ENCODE results near the gene SLC36A3. TPM values are rescaled to one million over a fixed set of nuclear protein-coding genes. Genes with fewer than 3 reads are reported as not detected.

SLC36A3 gene
- total RNA-seq (2012; rRNA removed) (not detected in 2 replicates), polyA plus RNA-seq (2012; rRNA removed) (not detected in 2 replicates), Bru-seq, nascent RNA (not detected), BruChase-seq, experiment 1, labeled RNA remaining after a 6-hour chase (not detected), BruChase-seq, experiment 2, labeled RNA remaining after a 2-hour chase (not detected)
- not detected in 2 replicates for polyA plus RNA-seq (2012; cell fraction: cytosol; rRNA removed)
- not detected in 2 replicates for polyA plus RNA-seq (2012; cell fraction: nucleus; rRNA removed; ENCODE audit: low replicate concordance)
- long read RNA-seq: 0 reads

DNA sequence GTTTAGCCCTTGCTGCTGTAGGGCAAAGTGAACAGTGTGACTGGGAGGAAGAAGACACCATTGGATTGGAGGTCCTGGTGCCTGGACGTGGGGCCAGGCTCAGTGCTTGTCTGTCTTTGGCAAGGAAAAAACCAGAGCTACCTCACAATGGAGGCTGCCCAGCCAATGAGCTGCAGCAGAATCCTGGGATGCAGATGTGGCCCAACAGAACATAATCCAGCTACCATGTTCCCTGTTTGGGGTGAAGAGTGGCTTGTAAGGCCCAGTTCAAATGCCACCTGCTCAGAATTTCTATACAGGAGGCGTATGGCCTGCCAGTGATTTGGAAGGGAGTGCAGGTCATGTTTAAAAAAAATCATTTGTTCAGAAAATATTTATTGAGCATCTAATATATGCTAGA is at the start of gene SLC36A3:
Gene SLC36A3 (minus strand): TSS at position 101 of the 400 bp plus-strand sequence. CDS start 412 bp downstream, outside the sequence.
- Histone ChIP-seq H2BK120ac (ENCODE audit: low read depth, low read length) (no peak within 1 kb of the TSS), H2AK9ac (replicated peaks; ENCODE audit: low read depth, low read length, poor library complexity) (no peak within 1 kb of the TSS), H3K14ac (replicated peaks; ENCODE audit: low read depth, low read length) (no peak within 1 kb of the TSS), H3K9me3 (ENCODE audit: control insufficient read depth, insufficient read depth, low read length) (no peaks in the 10 kb centered on the region), H3K4ac (ENCODE audit: low read depth, low read length) (no peak within 1 kb of the TSS), H3K36me3 (ENCODE audit: control insufficient read depth, insufficient read depth, low read length) (no peaks in the 10 kb centered on the region), H2BK20ac (ENCODE audit: low read depth, low read length) (no peak within 1 kb of the TSS), H4K91ac (ENCODE audit: insufficient read depth, low read depth, low read length) (no peak within 1 kb of the TSS), H4K8ac (ENCODE audit: low read depth in 2 of 2, low read length in 2 of 2) (no peak within 1 kb of the TSS), H3K4me1 (ENCODE audit: control insufficient read depth, insufficient read depth, low read length) (no peaks in the 10 kb centered on the region), H3K9me1 (ENCODE audit: insufficient read depth, low read length) (no peaks in the 10 kb centered on the region), H3K27me3 (ENCODE audit: control insufficient read depth, insufficient read depth, low read length) (peaks cover 4% of the 10 kb centered on the region; the same call in 1 of the 2 replicates), H2BK5ac (ENCODE audit: low read depth, low read length, poor library complexity, severe bottlenecking) (no peak within 1 kb of the TSS), H3K4me3 (ENCODE audit: insufficient read depth, low read depth, low read length) (no peak within 1 kb of the TSS), H4K5ac (ENCODE audit: low read depth, low read length) (no peak within 1 kb of the TSS), H3K56ac (ENCODE audit: extremely low read depth, insufficient read depth, low read length) (no peak within 1 kb of the TSS), H3K23ac (ENCODE audit: low read depth, low read length) (no peak within 1 kb of the TSS), H2AK5ac (ENCODE audit: low read depth, low read length) (no peak within 1 kb of the TSS), H3K79me1 (ENCODE audit: low read depth in 1 of 2, low read length in 2 of 2) (no peaks in the 10 kb centered on the region), H3K27ac (ENCODE audit: insufficient read depth, low read length) (no peak within 1 kb of the TSS), H2BK15ac (ENCODE audit: low read depth, low read length) (no peak within 1 kb of the TSS), H4K20me1 (ENCODE audit: insufficient read depth, low read length) (no peaks in the 10 kb centered on the region), H3K18ac (ENCODE audit: low read depth, low read length) (no peak within 1 kb of the TSS), H3K4me2 (ENCODE audit: low read depth, low read length) (no peak within 1 kb of the TSS), H3K9ac (ENCODE audit: low read depth, low read length) (no peak within 1 kb of the TSS), H2AFZ (replicated peaks; ENCODE audit: low read length, poor library complexity) (no peak within 1 kb of the TSS)
- dilution Hi-C loops (cut with HindIII; ENCODE audit: low sequenced_read_pairs, unreplicated experiment): no loop called here
- in situ Hi-C loops (cut with MboI; ENCODE audit: low sequenced_read_pairs): no loop called here
- CTCF ChIA-PET: no interaction called here
- no peak for ATAC-seq (ENCODE audit: low read depth)
- no peak for DNase-seq
- TF ChIP-seq, protein P1, sequence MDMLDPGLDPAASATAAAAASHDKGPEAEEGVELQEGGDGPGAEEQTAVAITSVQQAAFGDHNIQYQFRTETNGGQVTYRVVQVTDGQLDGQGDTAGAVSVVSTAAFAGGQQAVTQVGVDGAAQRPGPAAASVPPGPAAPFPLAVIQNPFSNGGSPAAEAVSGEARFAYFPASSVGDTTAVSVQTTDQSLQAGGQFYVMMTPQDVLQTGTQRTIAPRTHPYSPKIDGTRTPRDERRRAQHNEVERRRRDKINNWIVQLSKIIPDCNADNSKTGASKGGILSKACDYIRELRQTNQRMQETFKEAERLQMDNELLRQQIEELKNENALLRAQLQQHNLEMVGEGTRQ (IDR thresholded peaks at IDR 0.05; ENCODE audit: low read depth, low read length): no peak
- TF ChIP-seq POLR2A (IDR thresholded peaks at IDR 0.05; ENCODE audit: low read depth, low read length) (no peak), CEBPB (IDR thresholded peaks at IDR 0.05; ENCODE audit: low read depth, low read length) (no peak)
- TF ChIP-seq, protein P2, sequence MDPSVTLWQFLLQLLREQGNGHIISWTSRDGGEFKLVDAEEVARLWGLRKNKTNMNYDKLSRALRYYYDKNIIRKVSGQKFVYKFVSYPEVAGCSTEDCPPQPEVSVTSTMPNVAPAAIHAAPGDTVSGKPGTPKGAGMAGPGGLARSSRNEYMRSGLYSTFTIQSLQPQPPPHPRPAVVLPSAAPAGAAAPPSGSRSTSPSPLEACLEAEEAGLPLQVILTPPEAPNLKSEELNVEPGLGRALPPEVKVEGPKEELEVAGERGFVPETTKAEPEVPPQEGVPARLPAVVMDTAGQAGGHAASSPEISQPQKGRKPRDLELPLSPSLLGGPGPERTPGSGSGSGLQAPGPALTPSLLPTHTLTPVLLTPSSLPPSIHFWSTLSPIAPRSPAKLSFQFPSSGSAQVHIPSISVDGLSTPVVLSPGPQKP (IDR thresholded peaks at IDR 0.05; ENCODE audit: borderline replicate concordance, low read depth, low read length): no peak
- intact Hi-C loops (cut with micrococcal nuclease): no loop called here
- no CpG with 5 or more reads among the region's 2 CpGs for WGBS, 2 experiments (ENCODE audit: extremely low coverage in 2 of 2, insufficient read length in 1 of 2)
- BruUV-seq (replicated peaks): no TSS peak
- POLR2A ChIA-PET (ENCODE audit: unreplicated experiment): no interaction called here

All from IMR-90 (cell line).